GM23248 (cell line): ENCODE data around the gene GLT8D2.

ENCODE experiments used
- EZH2 ChIP-seq: fragments of 200-600 bp; sonication (generic); IDR thresholded peaks from 2 replicates; pipeline ENCODE4 v1.6.1; 2018; ENCODE audit warnings: antibody characterized with exemption, mild to moderate bottlenecking; ENCODE audit not compliant: insufficient read depth, poor library complexity, severe bottlenecking
- EZH2phosphoT487 ChIP-seq: fragments of 200-600 bp; sonication (generic); IDR thresholded peaks from 2 replicates; pipeline ENCODE4 v1.6.1; 2018; ENCODE audit warnings: antibody characterized with exemption, moderate library complexity, mild to moderate bottlenecking, low read depth; ENCODE audit not compliant: insufficient read depth

DNA sequence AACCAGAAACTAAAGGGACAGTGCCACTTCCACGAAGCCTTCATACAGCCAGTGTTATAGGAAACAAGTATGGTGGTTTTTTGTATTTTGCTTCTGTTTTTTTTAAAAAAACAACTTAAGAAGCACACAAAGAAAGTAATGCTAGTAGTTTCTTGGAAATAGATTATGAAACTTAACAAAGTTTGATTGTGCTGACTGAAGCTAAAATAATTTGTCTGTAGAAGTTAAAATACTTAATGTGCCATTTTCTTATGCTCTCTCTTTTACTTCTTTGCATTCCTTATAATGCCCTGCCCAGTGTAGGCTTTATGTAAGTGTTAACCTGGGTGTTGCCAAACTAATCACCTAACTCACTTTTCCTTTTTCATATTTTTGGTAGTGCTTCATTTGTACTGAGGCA, 30.8 kb upstream of the GLT8D2 start:
- TF ChIP-seq EZH2phosphoT487 = no peak
- TF ChIP-seq EZH2 = no peak
